HG03280 (cell line): ENCODE results near the gene CMIP.
"Not testable (repeated sequence)": the region's sequence is repeated elsewhere in the genome, so short reads cannot be mapped to it uniquely, and the experiment has no call there.

ENCODE experiments used
- ATAC-seq: cut with Tn5 transposase; IDR thresholded peaks from one replicate; pipeline ENCODE4 v1.9.1; 2021; ENCODE audit warnings: mild to moderate bottlenecking, moderate library complexity; ENCODE audit not compliant: unreplicated experiment

CMIP gene

DNA sequence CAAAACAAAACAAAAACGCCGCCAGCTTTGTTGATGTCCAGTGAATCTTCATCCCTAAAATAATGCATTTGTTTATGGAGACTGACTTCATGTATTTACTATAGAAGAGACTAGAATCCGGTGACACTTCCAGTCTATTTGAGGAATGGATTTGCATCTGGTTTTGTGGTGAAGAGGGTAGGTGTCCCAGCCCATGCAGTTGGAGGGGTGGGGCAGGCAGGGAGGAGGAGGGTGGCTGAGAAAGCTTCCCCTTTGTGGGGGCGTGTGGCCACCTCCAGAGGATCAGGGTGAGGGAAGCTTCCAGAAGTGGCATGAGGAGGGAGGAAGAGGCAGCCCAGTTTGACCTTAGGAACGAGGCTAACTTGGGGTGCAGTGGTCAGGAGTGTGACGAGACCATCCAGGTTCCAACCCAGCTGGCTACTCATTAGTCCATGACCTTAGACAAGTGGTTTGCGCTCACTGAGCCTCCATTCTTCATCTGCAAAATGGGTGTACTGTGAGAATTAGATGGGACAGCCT is 69.5 kb downstream of the CMIP start:
- no peak for ATAC-seq

DNA sequence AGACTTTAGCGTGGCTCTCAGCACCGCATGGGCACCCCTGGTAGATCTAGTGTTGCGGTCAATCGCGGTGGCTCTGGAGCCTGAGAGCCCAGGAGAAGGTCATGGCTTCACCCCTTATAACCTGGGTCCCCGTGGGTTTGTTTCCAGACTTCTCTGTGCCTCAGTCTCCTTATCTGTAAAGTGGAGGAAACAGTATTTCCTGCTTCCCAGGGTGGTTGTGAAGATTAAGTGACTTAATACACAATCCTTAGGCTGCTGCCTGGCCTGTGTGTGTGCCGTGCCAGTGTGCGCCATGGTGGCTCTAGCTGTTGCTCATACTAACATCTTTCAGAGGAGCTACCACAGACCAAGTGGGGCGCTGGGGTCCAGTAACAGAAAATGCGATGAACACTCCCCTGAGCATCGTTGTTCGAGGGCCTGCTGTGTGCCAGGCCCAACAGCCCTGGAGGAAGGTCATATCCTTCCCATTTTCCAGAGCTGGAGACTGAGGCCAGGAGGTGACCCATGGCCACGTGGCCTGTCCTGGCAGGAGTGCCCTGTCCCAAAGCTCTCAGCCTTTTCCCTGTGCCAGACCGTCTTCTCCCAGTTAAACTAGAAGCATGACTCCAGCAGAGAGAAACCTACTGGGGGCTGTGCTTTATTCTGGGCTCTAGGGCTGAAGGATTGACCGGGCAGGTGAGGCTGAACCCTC is 70.1 kb downstream of the CMIP start:
- ATAC-seq = no peak

DNA sequence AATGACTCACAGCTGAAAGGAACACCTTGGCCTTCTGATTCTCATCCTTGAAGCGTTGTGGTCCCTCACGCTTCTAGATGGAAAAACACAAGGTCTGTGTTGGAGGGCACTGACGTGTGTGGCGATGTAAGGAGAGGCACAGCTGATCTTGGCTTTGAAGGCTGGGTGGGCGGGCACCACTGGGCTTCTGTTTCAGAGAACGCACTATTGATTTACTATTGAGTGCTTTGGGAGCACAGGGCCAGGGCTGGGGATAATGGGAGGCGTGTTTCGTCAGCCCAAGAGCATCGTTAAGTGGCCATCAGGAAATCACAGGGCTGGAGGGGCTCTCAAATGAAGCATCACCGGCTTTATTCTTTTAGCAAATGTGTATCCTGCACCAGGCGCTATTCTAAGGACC is 70.7 kb downstream of the CMIP start:
- ATAC-seq = no peak

DNA sequence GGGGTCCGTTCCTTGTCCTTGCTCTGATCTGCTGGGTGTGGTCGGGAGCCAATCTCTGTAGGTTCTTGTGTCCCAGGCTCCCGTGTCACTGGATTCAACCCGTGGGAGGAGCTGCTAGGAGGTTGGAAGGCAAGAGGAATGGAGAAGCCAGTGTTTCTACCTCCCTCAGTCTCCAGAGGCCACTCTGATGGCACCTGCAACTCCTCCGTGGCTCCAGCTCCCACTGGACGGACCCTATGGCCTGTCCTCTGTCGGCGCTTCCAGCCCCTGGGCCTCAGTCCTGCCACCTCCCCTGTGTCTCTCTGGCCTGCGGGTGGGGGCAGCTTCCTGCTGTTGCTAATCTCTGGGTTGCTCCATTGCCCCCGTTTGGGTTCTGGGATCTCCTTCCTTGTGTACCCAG is 71.1 kb downstream of the CMIP start:
- no peak for ATAC-seq

DNA sequence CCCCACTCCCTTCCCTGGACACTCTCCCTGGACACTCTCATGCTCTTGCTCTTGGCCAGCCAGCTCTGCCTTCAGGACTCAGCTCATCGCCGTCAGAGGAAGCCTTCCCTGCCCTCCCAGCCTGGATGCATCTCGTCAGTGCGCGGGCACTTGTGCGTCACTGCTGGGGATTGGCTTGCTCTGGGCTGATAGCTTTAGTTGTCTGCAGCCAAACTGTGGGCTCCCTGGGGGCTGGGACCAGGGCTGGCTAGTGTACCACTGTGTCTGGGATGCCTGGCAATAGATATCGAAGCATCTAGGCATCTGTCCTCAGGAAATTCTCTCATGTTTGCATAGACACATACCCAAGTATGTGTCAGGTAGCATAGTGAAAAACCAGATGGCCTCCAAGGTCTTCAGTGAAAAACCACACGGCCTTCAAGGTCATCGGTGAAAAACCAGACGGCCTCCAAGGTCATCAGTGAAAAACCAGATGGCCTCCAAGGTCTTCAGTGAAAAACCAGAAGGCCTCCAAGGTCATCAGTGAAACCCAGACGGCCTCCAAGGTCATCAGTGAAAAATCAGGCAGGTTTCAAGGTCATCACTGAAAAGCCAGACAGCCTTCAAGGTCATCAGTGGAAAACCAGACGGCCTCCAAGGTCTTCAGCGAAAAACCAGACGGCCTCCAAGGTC is 72.0 kb downstream of the CMIP start:
- ATAC-seq = no peak

DNA sequence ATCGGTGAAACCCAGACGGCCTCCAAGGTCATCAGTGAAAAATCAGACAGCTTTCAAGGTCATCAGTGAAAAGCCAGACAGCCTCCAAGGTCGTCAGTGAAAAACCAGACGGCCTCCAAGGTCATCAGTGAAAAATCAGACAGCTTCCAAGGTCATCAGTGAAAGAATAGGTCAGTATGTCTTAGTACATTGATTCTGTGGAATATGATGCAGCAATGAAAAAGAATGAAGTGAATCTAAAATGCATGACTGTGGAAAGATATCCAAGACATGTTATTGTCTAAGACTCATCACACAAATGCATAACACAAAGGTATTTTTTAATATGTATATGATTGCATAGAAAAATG is 72.5 kb downstream of the CMIP start:
- ATAC-seq = no peak

DNA sequence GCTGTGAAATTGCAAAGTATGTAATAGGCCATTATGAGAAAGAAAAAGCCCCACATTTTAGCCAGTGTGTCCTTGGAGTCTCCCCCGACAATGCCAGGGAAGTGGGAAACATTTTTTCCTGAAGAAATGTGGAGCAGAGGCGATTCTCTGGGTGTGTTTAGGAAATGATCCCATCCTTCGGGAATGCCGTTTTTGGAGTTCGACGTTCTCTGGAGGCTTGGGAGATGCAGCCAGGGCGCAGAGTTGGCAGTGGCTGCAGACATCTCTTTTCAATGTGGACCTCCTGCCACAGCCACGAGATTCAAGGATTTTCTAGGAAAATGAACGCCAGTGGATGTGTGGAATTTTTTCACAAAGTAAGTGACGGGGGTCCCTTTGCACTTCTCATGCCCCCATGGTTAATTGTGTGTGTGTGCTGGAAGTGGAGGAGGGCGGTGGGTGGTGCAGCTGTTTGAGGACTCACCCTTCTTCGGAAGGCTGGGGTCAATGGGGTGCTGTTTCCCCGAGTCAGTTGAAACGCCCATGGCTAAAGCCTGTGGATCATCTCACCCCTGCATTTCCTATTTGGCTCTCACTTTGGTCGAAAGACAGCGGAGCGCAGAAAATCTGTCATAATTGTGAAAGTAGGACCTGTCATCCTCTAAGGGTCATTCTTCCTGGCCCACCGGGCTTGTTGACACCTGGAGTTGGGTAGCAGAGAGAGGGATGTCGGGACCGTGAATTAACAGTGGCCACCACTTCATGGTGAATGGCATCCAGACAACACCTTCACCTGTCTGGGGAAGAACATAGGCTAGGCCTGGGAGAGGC is 73.2 kb downstream of the CMIP start:
- no peak for ATAC-seq

DNA sequence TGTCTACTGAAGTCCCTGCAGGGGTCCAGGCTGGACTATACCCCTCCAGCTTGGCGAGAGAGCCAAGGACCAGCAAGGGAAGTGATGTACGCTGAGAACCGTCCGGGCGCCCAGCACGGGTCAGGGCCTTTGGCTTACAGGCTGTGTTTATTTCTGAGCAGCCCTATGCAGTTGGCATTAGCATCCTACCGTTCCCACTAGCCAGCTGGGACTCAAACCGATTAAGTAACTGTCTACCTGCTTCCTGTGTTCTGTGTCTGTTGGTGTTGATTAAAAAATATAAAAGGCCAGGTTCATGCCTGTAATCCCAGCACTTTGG is 73.8 kb downstream of the CMIP start:
- no peak for ATAC-seq

DNA sequence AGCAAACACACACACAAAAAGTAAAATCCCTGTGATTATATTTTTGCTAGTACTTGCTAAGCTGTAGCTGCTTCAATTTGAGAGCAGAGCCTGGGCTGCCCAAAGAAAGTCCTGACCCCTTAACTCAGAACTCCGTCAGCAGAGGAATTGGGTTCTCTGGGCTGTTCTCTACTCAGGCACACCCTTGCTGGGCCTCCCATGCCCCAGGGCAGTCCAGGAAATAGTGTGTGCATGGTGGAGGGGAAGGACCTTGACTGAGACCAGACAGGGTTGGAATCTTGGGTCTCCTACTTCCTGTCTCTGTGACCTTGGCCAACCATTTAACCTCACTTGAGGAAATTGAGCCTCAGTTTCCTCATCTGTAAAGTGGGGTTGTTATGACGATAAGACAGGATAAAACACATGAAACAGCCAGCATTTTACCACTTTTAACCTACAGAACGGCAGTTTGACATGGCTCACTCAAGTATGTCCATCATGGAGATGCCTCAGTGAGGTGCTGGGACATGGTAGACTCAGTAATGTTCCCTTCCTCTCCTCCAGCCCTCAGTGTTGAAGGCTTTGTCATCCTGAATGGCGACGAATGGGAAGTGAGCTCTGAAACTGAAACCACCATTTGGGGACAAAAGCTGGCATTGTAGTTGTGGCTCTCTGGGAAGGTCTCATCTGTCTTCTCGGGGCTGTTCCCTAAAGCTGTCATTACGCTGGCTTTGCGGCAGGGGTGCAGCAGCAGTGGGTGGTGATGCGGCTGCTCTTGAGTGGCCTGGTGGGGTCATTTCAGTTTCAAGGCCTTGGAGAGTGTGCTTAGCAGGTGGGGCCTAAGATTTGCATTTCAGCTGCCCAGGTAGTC is 74.9 kb downstream of the CMIP start:
- ATAC-seq = no peak

DNA sequence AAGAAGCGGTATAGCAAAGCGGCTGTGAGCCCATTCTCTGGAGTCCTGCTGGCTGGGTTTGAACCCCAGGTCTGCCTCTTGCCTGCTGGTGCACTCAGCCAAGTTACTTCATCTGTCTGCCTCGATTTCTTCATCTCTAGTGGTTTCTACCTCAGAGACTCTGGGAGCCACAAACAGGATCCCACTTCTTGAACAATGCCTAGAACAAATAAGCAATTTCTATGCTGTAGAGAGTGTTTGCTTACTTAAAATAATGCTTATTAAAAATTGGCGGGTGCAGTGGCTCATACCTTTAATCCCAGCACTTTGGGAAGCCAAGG is 75.5 kb downstream of the CMIP start:
- ATAC-seq = no peak

DNA sequence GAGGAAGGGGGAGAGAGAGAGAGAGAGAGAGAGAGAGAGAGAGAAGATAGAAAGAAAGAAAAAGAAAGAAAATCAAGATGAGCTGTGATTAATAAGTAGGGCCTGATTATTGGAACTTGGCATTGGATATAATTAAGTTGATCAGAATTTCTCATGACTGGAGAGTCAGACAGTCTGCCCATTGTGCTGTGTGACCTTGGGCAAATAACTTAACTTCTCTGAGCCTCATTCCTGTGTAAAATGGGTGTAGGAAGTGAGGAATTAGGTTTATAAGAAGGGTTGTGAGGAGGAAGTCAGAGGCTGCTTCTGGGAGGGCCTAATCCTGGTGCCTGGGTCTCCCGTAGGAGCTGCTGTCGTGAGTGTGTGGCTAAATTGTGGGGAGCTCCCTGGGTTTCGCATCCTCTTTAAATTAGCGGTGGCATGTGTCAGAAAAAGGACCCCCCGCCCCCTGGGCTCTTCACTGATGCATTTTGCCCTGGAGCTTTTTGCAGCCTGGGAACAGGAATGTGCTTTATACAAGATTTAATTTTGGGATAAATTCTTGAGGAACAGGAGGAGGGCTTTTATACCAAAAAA is 76.0 kb downstream of the CMIP start:
- ATAC-seq = no peak

DNA sequence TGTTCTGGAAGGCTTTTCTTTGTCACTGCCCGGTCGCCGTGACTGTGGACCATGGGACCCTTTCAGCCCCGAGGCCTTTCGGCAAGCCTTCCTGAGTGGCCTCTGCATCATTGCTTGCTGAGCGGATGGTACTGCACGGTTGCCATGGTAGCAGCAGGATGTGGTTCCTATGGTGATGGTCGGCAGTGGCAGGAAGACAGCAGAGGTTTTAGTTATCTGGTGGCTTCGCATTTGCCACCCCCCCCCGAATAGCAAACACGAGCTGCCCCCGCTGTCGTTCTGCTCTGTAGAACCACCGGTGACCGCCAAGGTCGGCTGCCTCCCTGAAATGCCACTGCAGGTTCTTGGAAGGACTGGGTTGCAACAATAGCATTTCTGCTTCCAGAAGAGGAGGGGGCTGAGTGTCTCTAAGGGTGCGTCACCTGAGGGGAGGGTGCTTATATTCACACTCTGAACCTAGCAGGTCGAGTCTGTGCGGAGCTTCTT is 76.6 kb downstream of the CMIP start:
- ATAC-seq = no peak

DNA sequence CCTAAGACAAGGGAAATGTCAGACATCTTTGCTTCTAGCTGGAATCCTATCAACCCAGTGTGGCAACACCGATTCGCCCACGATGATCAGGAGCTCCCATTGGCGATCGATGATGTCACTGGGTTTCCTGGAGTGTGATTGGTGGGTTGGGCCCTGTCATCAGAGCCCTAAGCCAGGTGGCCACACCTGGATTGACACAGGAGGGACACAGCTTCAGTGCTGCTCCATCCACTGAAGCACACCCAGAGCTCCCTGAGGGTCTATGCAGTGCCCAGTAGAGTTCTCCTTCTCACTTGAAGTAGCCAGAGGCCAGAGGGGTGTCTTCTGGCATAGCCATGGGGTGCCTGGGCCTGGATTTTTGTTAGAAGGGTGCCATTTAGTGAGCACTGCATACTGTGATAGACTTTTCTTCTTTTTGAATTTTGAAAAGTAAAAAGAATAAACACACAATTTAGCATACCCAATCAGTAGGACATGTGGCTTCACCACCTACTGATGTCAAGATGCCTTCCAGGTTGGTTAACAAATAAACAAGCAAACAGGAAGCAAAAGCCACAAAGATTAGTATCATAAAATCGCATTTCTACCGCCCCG is 77.6 kb downstream of the CMIP start:
- ATAC-seq = no peak

DNA sequence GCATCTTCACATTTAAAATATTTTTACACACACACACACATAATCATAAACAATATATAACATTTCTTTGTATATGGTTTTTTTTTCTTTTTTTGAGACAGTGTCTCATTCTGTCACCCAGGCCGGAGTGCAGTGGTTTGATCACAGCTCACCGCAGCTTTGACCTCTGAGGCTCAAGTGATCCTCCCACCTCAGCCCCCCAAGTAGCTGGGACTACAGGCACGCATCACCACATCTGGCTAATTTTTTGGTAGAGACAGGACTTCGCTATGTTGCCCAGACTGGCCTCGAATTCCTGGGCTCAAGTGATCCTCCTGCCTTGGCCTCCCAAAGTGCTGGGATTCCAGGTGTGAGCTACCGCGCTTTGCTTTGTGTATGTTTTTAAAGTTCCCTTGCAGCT is 78.2 kb downstream of the CMIP start:
- not testable (repeated sequence) for ATAC-seq

DNA sequence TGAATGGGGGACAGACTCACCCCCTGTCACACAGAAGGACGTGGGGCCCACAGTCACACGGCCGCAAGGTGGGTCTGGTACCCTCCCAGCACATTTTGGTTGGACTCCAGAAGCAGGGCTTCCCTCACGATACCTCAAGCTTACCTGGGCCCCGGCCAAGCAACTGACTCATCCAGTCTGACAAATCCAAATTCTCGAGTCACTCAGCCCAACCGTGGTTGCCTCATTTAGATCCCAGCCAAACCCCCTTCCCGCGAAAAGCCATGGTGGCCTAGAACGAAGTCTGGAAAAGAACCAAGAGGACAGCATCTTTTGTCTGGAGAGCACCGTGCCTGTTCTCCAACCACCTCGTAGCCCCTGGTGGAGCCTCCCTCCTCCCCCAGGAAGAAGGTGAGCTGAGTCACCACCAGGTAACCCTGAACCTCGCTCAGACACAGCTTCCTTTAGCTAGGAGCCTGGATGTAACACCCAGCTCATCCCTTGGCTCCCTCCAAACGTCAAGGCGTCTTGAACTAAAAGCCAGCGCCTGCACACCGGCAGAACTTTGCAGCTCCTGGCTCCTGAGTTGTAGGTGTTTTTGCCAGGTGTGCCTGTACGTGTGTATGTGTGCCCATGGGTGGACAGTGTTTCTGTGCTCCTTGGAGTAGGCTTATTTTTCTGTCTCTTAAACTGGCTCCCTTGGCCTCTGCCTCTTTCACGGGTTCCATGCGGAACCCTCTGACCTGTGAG is 78.9 kb downstream of the CMIP start:
- ATAC-seq = no peak

DNA sequence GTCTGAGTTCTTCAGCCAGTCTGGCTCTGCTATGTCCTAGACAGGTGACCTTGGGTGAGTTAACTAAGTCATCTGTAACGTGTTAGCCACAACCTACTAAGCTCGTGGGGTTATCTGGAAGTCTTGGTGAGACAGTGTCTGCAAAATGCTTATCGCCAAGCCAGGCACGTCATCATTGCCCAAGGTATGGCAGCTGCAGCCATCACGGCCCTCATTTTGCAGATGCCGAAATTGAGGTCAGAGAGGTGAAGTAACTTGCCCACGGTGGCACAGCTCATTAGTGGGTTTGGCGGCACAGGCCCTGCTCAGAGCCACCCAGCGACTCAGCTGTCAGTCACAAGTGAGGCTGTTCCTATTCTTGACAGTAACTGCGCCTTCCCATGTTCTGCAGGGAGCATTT is 79.8 kb downstream of the CMIP start:
- no peak for ATAC-seq

DNA sequence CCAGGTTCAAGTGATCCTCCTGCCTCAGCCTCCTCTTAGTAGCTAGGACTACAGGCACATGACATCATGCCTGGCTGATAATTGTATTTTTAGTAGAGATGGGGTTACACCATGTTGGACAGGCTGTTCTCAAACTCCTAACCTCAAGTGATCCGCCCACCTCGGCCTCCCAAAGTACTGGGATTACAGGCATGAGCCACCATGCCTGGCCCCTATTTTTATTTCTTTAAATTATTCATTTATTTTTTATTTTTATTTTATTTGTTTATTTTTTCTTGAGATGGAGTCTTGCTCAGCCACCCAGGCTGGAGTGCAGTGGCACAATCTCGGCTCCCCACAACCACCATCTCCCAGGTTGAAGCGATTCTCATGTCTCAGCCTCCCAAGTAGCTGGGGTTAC is 80.3 kb downstream of the CMIP start:
- ATAC-seq = not testable (repeated sequence)

DNA sequence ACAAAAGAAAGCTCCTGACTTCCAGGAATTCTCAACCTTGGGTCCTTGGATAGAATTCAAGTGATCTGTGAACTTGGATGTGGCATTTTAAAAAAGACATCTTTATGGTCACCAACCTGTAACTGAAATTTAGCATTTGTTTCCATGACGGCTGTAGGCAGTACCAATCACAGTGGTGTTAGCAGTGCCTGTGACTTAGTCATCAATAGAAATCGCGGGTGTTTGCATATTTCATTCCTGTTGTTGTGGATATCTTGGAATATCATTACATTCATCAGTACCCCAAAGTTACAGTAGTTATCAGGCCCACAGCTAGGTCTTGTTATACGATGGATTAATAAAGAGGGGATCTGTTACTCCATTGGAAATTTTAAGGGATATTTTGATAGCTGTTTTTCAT is 81.6 kb downstream of the CMIP start:
- ATAC-seq = no peak

DNA sequence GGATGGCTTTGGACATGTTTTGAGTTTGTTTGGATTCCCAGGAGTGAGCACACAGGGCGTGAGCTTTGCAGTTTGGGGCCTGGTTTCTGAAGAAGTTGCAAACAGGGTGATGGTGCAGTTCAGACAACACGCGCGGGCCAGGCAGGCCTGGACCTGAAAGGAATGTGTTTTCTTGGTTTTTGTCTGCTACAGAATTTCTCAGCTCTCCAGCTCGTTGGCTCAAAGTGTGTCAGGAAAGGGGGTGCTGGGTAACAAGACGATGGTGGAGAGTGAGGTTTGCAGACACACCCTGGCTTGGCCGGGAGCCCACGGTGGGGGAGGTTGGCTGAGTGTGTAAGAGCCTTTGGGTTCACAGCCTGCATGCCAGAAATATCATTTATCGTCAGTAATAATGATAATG is 82.3 kb downstream of the CMIP start:
- no peak for ATAC-seq
